Upper lobe of left lung (tissue), 6 donors: ENCODE measurements around the gene BPHL. TPM values are rescaled to one million over a fixed set of nuclear protein-coding genes. Genes with fewer than 3 reads are reported as not detected.
"Not testable (repeated sequence)": the region's sequence is repeated elsewhere in the genome, so short reads cannot be mapped to it uniquely, and the experiment has no call there.

ENCODE experiments used
- ATAC-seq, 2 donors: fragments of 200-7000 bp; cut with Tn5 transposase; one replicate each; pipeline ENCODE4 v1.9.1; 2022; ENCODE audit warnings: mild to moderate bottlenecking in 2 of 2, moderate library complexity in 2 of 2; ENCODE audit not compliant: low FRiP score in 2 of 2
- DNase-seq, 2 donors: peaks; one replicate each; pipeline ENCODE4 v3.0.0-alpha.2; 2019 to 2020
- H3K27ac ChIP-seq, 4 donors: fragments of 200-600 bp; sonication (generic); one replicate each; pipeline ENCODE4 v1.5.1; 2016 to 2019
- H3K27me3 ChIP-seq, 4 donors: fragments of 200-600 bp; sonication (generic); one replicate each; pipeline ENCODE4 v1.5.1; 2017 to 2019
- H3K36me3 ChIP-seq, 4 donors: fragments of 200-600 bp; sonication (generic); one replicate each; pipeline ENCODE4 v1.5.1; 2016 to 2019
- H3K4me1 ChIP-seq, 4 donors: fragments of 200-600 bp; sonication (generic); one replicate each; pipeline ENCODE4 v1.5.1; 2018 to 2019
- H3K4me3 ChIP-seq, 4 donors: fragments of 200-600 bp; sonication (generic); one replicate each; pipeline ENCODE4 v1.5.1; 2017 to 2019; ENCODE audit warnings: mild to moderate bottlenecking in 2 of 4, moderate library complexity in 1 of 4
- H3K9me3 ChIP-seq, 4 donors: fragments of 200-600 bp; sonication (generic); one replicate each; pipeline ENCODE4 v1.5.1; 2018 to 2019
- EP300 ChIP-seq, 4 donors: sonication (generic); formaldehyde crosslinking; IDR thresholded peaks; one replicate each; pipeline ENCODE4 v1.5.1; 2017; ENCODE audit warnings: antibody characterized with exemption in 4 of 4, control low read depth in 2 of 4
- POLR2A ChIP-seq, 4 donors: fragments of 450-650 bp; IDR thresholded peaks; one replicate each; pipeline ENCODE4 v1.5.1; 2016 to 2017; ENCODE audit warnings: antibody characterized with exemption in 4 of 4, mild to moderate bottlenecking in 2 of 4
- POLR2AphosphoS5 ChIP-seq, 2 donors: sonication (generic); formaldehyde crosslinking; IDR thresholded peaks; one replicate each; pipeline ENCODE4 v1.5.1; 2017; ENCODE audit warnings: antibody characterized with exemption in 2 of 2
- WGBS, 2 donors: methylation state at CpG; one replicate each; pipeline ENCODE4 v1.1.5; 2017 to 2018; 5-methylcytosine and 5-hydroxymethylcytosine counted together
- total RNA-seq, 6 donors: library from RNA; depleted of rRNA in 4 of 6; stranded (reverse); fragments of >200 nt in 4 of 6; gene quantifications; one replicate each; pipeline versions ENCODE4 v1.1.0 to v1.2.1, GENCODE V29; 2016 to 2021
- TF ChIP-seq, protein P1 (sequence below), 6 experiments: fragments of 450-650 bp in 4 of 6; fragments of 200-600 bp in 2 of 6; sonication (generic) in 2 of 6; IDR thresholded peaks; one replicate each; pipeline ENCODE4 v1.5.1; 2016 to 2019; ENCODE audit warnings: antibody characterized with exemption in 6 of 6
- donor health status: DM: no; HTN: no; CAD: no; lungs with moderate emphysema.
- donor health status: DM: no; HTN: yes; CAD: no; lungs with severe emphysema.

Gene BPHL
- total RNA-seq, 6 donors from 2014 or later: 6.3 to 16.8 (median 11.2) TPM

DNA sequence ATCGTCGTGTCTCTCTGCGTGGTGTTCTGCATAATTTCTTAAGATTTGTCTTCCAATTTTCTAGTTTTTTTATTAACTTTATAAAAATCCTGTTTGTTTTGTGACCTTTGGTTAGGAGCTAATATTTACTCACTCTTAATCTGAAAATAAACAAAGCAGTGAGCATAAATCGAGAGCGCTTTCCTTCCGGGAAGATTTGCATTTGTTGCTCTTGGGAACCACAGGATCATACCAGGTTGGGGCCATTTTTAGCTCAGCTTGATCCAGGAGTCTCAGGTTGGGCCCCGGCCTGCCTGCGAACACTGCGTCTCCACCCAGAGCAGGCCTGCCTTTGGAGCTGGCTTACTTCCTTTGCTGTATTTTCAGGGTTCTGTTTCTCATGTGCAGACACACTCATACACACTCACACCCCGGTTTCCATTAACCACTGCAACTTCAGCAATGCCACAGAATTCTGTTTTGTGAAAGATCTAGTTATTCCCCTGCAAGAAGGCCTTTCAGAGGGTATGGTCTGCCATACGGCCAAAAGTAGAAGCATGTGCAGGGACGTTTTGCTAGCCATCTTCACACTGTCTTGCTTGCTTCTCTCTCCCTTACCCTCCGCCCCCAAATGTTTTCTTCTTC, 17.3 kb downstream of the BPHL start:
- H3K27me3 ChIP-seq: no peaks in the 10 kb centered on the region
- H3K9me3 ChIP-seq: no peaks in the 10 kb centered on the region
- ATAC-seq (no peak), DNase-seq (no peak)
- no peak overlapping the region for H3K27ac ChIP-seq
- TF ChIP-seq, protein P1, sequence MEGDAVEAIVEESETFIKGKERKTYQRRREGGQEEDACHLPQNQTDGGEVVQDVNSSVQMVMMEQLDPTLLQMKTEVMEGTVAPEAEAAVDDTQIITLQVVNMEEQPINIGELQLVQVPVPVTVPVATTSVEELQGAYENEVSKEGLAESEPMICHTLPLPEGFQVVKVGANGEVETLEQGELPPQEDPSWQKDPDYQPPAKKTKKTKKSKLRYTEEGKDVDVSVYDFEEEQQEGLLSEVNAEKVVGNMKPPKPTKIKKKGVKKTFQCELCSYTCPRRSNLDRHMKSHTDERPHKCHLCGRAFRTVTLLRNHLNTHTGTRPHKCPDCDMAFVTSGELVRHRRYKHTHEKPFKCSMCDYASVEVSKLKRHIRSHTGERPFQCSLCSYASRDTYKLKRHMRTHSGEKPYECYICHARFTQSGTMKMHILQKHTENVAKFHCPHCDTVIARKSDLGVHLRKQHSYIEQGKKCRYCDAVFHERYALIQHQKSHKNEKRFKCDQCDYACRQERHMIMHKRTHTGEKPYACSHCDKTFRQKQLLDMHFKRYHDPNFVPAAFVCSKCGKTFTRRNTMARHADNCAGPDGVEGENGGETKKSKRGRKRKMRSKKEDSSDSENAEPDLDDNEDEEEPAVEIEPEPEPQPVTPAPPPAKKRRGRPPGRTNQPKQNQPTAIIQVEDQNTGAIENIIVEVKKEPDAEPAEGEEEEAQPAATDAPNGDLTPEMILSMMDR (IDR thresholded peaks at IDR 0.05): no peak
- TF ChIP-seq EP300 (IDR thresholded peaks at IDR 0.05) (no peak), POLR2A (IDR thresholded peaks at IDR 0.05) (no peak), POLR2AphosphoS5 (IDR thresholded peaks at IDR 0.05) (no peak)
- peaks cover 0 to 26% (median 2%) of the 10 kb centered on the region in 4 donors for H3K36me3 ChIP-seq
- H3K4me1 ChIP-seq: peaks cover 0 to 16% (median 6%) of the 10 kb centered on the region in 4 donors
- WGBS, 2 donors: 90 to 93% methylated on average over 13 of the region's 13 CpGs
- H3K4me3 ChIP-seq: no peak overlapping the region

- H3K9me3 ChIP-seq: no peaks in the 10 kb centered on the region
- H3K4me1 ChIP-seq: peaks cover 0 to 16% (median 6%) of the 10 kb centered on the region in 4 donors
- no peak overlapping the region for H3K27ac ChIP-seq
- ATAC-seq: no peak
- peaks cover 0 to 33% (median 4%) of the 10 kb centered on the region in 4 donors for H3K36me3 ChIP-seq
- no peak for DNase-seq
- H3K27me3 ChIP-seq: no peaks in the 10 kb centered on the region
- no peak overlapping the region for H3K4me3 ChIP-seq
- TF ChIP-seq, protein P1 (IDR thresholded peaks at IDR 0.05): no peak
- TF ChIP-seq EP300 (IDR thresholded peaks at IDR 0.05) (no peak), POLR2AphosphoS5 (IDR thresholded peaks at IDR 0.05) (no peak), POLR2A (IDR thresholded peaks at IDR 0.05) (no peak)
- WGBS, 2 donors: 87 to 96% methylated on average over 8 of the region's 8 CpGs
Measured at GRCh38 chr6:3136292-3137011, 17.9 kb downstream of the BPHL start.

DNA sequence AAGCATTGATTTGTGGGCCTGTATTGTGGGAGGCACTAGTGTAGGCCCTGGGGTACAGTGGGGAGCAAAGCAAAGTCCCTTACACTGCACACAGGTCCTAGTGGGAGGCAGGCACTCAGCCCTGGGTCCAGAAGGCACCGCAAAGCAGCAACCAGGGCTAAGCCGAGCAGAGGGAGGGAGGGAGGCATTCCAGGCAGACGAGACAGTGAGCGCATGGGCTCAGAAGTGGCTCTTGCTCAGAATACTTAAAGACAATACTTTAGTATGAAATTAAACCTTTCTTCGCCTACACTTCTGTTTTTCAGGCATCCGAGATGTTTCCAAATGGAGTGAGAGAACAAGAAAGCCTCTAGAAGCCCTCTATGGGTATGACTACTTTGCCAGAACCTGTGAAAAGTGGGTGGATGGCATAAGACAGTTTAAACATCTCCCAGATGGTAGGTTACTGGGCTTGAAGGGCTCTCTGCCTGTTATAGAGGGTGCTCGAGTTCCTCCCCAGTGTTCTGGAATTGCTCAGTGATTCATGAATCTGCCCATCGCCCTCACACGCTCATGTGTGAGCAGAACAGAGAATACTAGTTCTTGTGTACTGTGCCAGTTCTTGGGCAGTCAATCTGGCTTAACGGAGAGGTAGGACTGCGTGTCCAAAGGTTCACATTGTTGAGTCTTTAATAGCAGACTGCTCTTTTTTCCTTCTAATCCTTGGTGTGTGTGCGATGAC, 18.7 kb downstream of the BPHL start:
- H3K27ac ChIP-seq: no peak overlapping the region

DNA sequence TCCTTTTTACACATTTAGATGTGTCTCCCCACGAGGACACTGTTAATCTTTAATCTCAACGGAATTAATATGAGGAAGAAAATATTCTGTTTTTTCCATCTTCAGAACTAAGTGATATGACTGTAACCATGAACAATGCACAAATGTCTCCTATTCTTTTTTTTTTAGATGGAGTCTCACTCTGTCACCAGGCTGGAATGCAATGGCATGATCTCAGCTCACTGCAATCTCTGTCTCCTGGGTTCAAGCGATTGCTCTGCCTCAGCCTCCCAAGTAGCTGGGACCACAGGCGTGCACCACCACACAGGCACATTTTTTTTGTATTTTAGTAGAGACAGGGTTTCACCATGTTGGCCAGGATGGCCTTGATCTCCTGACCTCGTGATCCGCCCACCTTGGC, 19.4 kb downstream of the BPHL start:
- not testable (repeated sequence) for DNase-seq, H3K27me3 ChIP-seq, H3K4me3 ChIP-seq, H3K9me3 ChIP-seq, H3K27ac ChIP-seq, ATAC-seq
- peaks cover 0 to 16% (median 6%) of the 10 kb centered on the region in 4 donors for H3K4me1 ChIP-seq
- WGBS, 2 donors: 90 to 95% methylated on average over 6 of the region's 6 CpGs
- peaks cover 0 to 39% (median 6%) of the 10 kb centered on the region in 4 donors for H3K36me3 ChIP-seq

More for the DNA sequence above, 18.7 kb downstream of the BPHL start:
- ATAC-seq (no peak), DNase-seq (no peak)
- Histone ChIP-seq H3K4me1 (peaks cover 0 to 16% (median 6%) of the 10 kb centered on the region in 4 donors), H3K27me3 (no peaks in the 10 kb centered on the region), H3K4me3 (no peak overlapping the region), H3K9me3 (no peaks in the 10 kb centered on the region), H3K36me3 (peaks cover 0 to 34% (median 6%) of the 10 kb centered on the region in 4 donors)
- TF ChIP-seq POLR2AphosphoS5 (IDR thresholded peaks at IDR 0.05): no peak
- no peak for TF ChIP-seq EP300 (IDR thresholded peaks at IDR 0.05)
- TF ChIP-seq POLR2A (IDR thresholded peaks at IDR 0.05): no peak
- TF ChIP-seq, protein P1 (IDR thresholded peaks at IDR 0.05): no peak
- 92 to 97% methylated on average over 12 of the region's 12 CpGs for WGBS, 2 donors

DNA sequence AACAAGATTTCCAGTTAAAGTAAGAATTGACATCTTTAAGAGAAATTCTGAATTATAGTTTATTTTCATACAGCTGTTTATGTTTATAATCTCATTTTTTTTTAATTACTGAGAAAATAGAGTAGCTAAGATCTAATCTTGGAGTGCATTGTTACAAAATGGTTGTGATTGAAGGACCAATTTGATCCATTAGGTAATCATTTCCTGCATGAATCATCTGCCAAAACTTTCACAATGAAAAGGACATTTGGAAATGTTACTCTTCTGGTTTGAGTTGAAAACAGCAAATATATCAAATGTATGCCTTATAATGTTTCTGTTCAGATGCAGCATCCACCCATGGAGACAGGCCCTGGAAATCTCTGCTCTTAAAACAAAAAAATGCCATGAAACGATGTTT, 19.8 kb downstream of the BPHL start:
- 51 to 74% methylated on average over 1 of the region's 1 CpG for WGBS, 2 donors
- Histone ChIP-seq H3K27ac (peak overlapping the region in 2 of 4 donors; percentile 8 to 59), H3K9me3 (no peaks in the 10 kb centered on the region), H3K27me3 (no peaks in the 10 kb centered on the region), H3K4me3 (no peak overlapping the region), H3K4me1 (peaks cover 0 to 16% (median 6%) of the 10 kb centered on the region in 4 donors), H3K36me3 (peaks cover 0 to 39% (median 6%) of the 10 kb centered on the region in 4 donors)
- no peak for DNase-seq
- TF ChIP-seq EP300 (IDR thresholded peaks at IDR 0.05) (peak in 1 of 4 donors; percentile 9), POLR2A (IDR thresholded peaks at IDR 0.05) (no peak), POLR2AphosphoS5 (IDR thresholded peaks at IDR 0.05) (peak in 1 of 2 donors; percentile 20)
- TF ChIP-seq, protein P1 (IDR thresholded peaks at IDR 0.05): no peak
- no peak for ATAC-seq
